Fibroblast of skin of left biceps (primary cell): ENCODE data around the gene ANGEL1.
A peak's percentile ranks its signal among the peaks of the same experiment; 100 is the strongest.

Source experiments
- DNase-seq, 2 experiments: peaks; one replicate each; pipeline ENCODE4 v3.0.0-alpha.2; 2013; ENCODE audit warnings: low read depth in 2 of 2

The ANGEL1 gene

GRCh38 chr14:76765461-76765931, 47.2 kb downstream of the ANGEL1 start:
- no peak for DNase-seq

DNA sequence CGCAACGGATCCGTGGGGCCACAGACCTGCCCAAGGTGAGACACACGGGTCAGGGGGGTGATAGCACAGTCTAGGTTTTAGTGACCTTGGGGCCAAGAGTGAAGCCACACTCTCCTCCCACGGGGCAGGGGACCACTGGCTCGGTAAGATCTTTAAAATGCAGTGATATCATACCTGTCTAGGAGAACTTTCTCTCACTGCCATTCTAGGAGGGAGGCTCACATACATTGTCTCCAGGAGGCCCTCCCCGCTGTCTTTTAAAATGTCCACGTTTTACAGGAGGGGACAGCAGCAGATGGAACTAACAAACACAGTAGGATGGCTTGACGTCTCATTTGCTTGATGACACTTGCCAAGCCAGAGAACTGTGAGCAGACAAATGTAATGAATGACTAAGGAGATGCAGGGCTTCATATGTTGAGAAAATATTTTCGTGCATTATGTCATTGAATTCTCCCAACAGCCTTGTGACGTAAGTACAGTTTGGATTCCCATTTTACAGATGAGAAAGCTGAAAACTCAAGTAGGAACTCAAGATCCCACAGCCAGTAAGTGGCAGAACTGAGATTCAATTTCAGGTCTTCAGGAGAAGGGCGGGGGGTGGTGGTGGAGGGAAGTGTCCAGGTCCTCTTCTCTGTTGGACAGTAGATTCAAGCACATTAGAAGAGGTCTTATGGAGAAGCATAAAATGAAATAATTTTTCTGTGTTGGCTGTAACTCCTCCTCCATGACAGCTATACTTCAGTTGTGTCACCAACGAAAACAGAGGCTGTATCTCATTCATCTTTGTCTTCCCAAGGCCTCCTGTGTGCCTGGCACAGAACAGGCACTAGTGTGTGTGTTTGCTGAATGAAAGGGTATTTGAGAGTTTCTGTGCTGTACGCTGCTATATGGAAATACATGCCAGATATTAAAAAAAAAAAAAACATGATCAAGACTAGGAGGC, 49.3 kb downstream of the ANGEL1 start:
- DNase-seq, result no peak

- DNase-seq, result no peak
These were observed 50.1 kb downstream of the ANGEL1 start for GRCh38 chr14:76762411-76763095.

- no peak for DNase-seq
These were observed 50.7 kb downstream of the ANGEL1 start for GRCh38 chr14:76761960-76762410.

DNA sequence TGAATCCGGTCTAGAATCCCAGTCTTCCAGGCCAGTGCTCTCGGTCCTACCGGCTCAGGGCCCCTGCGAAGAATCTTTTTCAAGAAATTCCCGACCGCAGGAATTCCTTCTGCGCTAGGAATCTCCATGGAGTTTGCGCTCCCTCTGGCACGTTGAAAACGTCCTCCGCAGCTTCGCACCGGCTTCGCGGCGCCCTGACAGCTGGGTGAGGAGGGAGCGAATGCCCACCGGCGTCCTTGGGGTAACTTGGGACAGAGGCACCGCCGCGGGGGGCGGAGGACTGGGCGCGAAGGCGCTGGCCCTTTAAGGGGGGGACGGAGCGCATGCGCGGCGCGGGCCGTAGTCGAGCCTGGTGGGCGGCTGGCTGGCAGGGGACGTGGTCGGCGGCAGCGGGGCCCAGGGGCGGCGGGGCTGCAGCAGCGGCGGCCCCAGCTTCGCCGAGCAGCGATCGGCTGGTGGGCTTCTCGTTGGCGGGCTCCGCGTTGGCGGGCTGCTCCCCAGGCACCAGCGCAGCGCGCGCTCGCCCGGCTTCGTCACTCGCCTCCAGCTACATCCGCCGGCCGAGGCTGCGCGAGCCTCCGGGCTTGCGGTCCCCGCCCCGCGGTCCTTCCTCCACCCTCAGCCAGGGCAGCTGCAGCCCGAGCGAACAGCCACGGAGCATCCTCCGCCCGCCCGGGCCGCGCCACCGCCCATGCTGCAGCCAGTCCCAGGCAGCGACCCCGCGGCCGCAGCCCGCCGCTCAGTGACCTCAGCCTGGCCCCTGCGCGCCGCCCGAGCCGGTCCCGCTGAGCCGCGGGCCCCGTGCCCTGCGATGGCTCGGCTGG, 51.3 kb downstream of the ANGEL1 start, which contains the start of gene VASH1:
TSS of gene VASH1 (plus strand) at position 333 of the 824 bp plus-strand sequence. CDS start 1,354 bp downstream, outside the sequence.
- DNase-seq, result peak in 1 of 2 experiments; percentile 37

DNA sequence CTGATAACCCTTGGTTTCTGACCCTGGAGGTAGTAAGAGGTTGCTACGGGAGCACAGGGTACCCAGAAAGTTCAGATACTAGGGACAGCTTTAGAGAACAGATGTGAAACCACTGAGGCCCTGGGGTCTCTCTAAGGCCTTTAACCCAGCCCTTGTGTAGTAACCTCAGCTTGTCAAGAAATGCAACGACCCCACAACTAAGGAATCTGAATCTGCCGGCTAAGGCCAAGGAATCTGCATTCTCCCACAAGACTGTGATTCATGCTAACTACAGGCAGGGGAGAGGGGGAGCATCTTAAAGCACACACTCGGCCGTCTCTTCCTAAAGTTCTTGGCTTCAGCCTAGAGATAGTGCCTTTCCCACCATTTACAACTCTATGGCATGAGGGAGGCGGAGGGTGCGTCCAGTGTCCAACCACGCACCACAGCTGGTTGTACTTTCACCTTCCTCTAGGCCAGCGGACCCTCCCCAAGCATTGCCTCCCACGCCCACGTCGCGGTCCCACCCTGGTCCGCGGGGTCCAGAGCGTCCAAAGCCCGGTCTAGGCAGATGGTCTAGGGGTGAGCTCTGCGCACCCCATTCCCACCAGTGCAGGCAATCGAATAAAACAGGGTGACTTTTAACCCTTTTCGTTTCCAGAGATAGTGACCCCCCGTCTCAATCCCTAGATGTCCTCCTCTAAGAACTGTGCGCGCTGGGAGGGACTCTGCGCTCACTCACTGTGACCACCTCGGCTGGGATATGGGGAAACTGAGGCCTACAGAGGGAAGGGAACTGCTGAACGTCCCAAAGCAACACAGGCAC, 52.1 kb downstream of the ANGEL1 start:
- no peak for DNase-seq

- no peak for DNase-seq
These were observed 53.1 kb downstream of the ANGEL1 start for GRCh38 chr14:76759589-76759988.

GRCh38 chr14:76756371-76756750, 56.3 kb downstream of the ANGEL1 start:
- no peak for DNase-seq

GRCh38 chr14:76755610-76756370, 56.9 kb downstream of the ANGEL1 start:
- DNase-seq, result no peak

- DNase-seq, result no peak
These were observed 58.1 kb downstream of the ANGEL1 start for GRCh38 chr14:76754586-76754985.

DNA sequence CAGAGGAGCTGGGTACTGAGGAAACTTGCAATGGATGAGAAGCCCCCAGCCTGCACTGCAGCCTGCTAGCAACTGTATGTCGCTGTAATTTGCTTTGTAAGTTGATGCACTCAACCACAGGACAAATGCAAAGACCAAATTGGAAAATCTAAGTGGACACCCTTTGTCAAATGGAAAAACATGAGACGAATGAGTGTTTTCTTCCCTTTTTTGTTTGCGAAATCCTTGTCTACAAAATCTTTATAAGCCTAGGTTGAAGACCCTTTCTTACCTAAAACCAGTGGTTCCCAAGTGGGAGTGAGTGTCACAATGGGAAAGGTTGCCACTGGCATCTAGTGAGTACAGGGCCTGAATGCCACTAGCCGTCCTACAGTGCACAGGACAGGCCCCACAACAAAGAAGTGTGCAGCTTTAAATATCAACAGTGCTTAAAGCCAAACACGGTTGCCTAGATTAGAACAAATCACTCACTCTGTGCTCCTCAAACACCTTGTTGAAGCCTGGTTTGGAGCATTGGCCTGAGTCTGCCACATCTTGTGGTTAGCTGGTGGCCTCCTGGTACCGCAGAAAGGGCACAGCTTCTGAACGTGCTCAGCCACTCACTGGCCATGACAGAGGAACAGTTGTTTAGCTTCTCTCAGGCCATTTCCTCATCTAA, 59.0 kb downstream of the ANGEL1 start:
- no peak for DNase-seq

DNA sequence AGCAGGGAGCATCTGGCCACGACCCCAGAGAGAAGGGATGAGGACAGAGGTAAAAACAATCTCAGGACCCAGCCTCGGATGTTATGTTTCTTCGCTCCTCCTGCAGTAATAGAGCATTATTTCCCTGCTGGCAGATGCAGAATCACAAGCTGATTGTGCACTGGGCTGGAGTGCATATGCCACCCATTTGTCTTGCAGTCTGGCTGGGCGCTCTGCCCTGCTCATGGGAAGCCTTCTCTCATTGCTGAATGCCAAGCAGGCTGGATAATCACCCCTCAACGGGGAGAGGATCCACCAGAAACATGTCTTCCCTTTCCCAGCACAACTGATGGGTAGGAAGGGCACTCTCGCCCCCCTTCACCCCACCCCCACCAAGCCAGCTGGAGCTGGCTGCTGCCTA, 59.9 kb downstream of the ANGEL1 start:
- no peak for DNase-seq

DNA sequence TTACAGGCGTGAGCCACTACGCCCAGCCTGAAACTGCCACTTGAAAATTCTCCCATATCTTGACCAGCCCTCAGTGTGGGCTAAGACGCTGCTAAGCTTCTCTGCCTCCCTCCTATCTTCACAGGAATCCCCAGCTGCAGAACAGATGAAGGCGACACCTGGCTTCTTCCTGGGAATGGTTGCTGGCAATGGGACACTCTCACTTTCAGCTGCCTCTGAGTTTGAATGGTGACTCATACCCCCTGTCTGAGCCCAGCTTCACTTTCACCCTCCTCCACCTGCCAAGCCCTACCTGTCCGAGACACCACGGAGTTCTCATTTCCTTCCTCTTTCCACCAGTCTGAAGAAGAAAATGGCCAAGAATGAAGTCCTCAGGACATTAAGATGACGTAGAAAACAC, 69.7 kb downstream of the ANGEL1 start:
- no peak for DNase-seq

- no peak for DNase-seq
These were observed 70.5 kb downstream of the ANGEL1 start for GRCh38 chr14:76742185-76742584.

GRCh38 chr14:76741074-76741473, 71.6 kb downstream of the ANGEL1 start:
- DNase-seq, result no peak
